GM18951 (cell line): Measurements from ENCODE around the gene NRG3.

Experiments
- POLR2A ChIP-seq: IDR thresholded peaks from 4 replicates; pipeline ENCODE4 v1.6.1; 2011; ENCODE audit warnings: mild to moderate bottlenecking; ENCODE audit not compliant: insufficient read length, insufficient read depth; ENCODE audit errors: extremely low read depth
- in situ Hi-C: fragments of 300-500 bp; cut with MboI; formaldehyde crosslinking; loops from one replicate; pipeline ENCODE4 v1.12.0; 2022; ENCODE audit warnings: low sequenced_read_pairs, mixed read lengths, inconsistent platforms; ENCODE audit not compliant: unreplicated experiment

Gene NRG3

DNA sequence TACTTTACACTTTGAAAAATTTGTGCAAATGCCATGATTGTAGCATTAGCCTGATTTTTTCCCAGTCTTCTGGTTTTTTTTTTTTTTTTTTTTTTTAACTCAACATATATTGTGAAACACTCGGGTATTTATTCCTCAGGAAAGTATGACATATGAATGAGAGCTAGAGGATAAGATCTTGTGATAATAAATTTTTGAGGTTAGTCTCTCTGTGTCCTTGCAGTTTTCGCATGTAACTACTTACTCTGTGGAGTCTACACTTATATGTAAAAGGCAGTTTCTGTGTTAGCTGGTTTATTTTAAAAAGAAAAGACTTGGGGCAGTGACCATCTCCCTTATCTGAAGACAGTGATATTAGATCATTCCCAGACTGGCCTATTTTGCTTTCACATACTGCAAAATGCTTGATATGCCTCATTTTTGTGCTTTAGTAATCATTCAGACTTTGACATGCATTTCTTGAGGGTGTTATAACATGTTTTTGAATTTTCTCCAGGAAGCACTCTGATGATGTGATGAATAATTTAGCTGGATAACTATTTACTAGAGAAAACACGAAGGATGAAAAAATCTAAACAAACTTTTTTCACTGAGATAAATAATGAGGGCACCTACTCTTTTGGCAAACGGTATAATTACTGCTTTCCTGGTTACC, 371.0 kb downstream of the NRG3 start:
- in situ Hi-C loops: no loop called here
- no peak for TF ChIP-seq POLR2A

DNA sequence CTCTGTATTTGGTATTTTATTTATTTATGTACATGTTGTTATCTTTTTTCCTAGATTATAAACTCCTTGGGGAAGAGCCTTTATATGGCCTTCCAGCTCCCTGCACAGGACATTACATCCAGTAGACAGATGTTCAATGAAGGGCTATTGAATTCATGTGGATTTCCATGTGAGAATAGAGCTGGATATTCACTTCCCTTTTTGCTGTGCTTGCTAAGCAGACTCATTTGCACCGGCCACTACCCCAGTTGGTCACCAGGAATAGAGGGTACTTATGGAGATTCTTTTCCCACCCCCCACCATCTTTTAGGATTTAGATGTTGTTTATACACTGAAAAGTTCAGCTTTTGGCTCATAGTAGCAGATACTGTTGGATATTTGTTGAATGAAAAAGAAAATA, 374.1 kb downstream of the NRG3 start:
- TF ChIP-seq POLR2A: no peak
- in situ Hi-C loops: no loop called here

DNA sequence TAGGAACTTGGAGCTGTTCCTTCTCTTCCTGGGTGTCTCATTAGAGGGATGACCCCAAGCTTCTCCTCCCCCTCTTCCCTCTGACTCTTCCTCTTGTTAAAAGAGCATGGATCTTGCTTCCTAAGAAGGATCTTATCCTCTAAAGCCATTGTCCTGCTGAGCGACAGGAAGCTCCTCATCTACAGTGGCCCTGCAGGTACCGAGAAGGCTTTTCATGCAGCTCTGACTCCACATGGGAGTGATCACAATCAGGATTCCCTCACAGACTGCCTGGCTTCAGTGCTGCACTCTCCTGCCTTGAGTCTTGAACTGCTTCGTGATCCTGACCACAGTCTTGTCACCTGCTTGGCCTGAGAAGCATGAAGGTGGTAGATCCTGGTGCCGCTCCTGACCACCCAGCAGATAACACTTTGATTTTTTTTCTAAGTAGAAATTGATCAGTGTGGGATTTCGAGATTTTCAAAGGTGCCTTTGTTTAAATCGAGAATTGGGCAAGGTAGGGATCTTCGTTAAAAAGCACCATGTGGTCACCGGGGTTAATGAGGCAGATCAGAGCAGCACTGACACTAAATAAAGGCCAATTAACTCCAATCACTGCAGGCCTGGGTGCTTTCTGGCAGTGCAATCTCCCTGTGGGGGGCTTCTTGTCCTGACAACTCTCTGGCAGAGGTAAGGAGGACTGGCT, 376.4 kb downstream of the NRG3 start:
- in situ Hi-C loops: no loop called here
- no peak for TF ChIP-seq POLR2A

DNA sequence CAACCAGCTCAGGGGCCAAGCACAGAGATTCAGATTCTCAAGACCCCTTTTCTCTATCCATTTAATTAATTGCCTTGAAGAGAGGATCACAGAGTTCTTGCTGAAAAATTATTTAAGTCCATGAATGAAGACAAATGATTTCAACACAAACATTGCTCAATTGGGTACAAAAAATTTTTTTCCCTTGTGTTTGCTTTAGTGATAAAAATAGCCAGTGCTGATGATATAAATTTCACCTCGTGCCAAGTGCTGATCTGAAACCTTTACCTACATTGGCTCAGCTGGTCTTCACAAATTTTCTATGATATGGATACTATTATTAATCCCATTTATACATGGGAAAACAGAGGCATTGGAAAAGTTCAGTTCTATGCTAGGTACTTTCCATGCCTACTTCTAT, 377.1 kb downstream of the NRG3 start:
- in situ Hi-C loops: no loop called here
- no peak for TF ChIP-seq POLR2A

DNA sequence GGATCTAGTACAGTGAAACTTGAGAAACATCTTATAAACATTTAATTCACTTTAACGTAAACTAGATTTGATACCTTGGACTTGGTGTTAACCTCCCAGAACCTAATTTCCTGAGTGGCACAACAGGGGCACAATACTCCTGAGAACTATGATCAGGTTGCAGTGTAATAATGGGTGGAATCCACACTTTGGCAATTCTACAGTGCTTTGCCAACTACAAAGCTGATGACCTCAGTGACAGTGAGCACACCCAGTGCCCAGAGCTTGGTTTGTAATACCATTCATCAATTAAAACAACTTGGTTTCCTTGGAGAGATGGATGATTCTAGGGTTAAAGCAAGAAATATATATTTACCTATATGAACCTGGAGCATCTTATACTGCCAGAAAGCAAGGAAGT, 379.2 kb downstream of the NRG3 start:
- in situ Hi-C loops: no loop called here
- no peak for TF ChIP-seq POLR2A

DNA sequence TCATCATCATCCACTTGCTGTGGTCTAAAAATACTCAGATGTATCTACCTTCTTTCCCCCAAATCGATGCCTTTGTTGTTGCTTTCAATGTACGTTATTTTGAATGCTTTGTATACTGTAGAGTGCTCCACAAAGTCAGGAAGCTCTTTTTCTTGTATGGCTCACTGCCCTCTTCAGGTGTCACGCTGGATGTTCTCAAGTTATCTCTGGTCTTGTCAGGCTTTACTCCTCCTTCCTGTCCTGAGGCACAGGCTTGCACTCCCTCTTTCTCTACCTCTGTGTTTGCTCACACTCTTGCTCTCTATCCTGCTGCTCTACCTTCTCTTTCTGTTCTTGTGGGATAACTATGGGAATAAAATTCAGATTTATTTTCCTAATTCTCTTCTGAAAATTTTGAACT, 381.3 kb downstream of the NRG3 start:
- in situ Hi-C loops: no loop called here
- TF ChIP-seq POLR2A: no peak

DNA sequence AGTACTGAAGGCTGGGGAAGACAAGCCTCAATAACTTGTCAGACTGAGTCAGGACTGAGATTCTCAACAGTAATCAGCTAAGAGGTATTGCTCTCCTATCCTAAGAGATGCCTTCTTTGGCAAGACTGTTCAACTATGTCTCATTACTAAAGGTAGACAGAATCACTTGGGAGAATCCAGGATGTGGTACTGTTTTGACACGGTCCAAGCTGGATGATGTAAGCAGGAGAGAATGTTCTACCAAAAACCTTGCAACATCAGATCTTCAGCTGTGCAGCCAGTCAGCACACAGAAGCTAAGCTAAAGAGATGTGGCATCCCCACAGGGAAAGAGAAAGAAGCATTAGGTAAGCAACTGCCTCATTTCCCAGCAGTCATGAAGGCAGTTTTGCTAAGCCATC, 391.4 kb downstream of the NRG3 start:
- in situ Hi-C loops: no loop called here
- TF ChIP-seq POLR2A: no peak

DNA sequence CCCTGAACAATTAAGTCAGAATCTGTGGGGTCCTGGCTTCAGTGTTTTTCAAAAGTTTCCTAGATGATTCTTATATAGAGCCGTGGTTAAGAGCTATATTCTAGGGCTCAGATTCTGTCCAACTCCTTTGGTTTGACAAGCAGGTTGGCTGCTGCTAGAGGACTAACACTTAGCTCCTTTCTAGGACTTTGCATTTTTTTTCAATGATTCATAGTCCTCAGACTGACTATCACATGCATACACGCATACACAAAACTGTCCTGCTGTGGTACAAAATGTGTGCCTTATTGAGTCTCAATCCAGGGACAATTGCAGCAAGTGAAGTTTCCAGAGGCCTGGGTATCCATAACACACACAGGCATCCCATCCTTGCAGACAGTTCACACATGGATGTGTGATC, 392.0 kb downstream of the NRG3 start:
- in situ Hi-C loops: no loop called here
- TF ChIP-seq POLR2A: no peak

DNA sequence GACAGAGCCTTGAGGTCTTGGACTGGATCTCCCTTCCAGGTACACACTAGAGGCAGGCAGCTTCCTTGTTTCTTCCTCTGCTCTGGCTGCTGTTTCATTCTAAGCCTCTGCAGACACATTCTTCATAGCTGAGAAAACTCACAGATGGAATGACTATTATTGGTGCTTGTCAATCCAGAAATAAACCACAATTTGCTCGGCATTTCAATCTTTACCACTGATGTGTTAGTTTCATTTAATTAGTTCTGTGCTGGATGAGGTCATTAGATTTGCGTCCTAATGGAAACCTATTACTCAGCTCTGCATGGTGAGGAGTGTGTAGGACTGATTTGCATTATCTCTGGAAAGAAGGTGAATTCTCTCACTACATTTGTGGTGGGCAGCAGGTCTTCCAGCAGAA, 392.5 kb downstream of the NRG3 start:
- TF ChIP-seq POLR2A: no peak
- in situ Hi-C loops: no loop called here

DNA sequence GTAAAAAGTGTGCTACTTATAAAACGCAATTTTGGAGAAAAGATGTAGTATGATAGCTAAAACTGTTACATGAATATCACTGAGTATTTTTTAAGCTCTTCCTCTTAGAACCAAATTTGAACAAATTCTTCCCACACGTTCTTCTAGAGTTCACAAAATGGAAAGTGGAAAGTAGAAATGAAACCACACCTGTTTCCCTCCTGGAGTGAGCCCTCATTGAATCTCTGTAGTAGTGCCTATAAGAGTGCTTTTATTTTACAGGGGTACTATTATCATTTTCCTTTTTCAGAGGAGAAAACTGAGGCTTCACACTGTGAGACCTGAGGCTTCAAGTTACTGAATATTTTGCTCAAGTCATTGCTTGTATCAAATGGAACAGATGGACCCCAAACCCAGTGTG, 393.0 kb downstream of the NRG3 start:
- TF ChIP-seq POLR2A: no peak
- in situ Hi-C loops: no loop called here

DNA sequence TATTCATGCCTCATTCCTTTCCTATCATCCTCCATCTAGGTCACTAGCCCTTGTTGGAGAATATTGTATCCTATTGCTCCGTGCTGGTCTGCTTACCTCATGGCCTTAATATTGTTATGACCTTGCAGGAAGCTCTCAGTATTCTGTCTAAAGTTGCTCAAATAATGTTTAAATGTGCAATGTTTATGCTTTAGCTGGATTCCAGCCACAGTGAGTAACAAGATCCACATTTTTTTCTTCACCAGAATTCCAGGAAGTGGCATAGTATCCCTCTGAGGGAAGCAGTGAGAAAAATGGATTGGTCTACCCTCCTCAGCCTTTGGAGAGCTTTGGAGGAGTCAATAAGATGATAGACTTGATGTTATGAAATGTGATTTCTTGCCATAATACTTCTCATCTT, 402.6 kb downstream of the NRG3 start:
- in situ Hi-C loops: no loop called here
- TF ChIP-seq POLR2A: no peak

DNA sequence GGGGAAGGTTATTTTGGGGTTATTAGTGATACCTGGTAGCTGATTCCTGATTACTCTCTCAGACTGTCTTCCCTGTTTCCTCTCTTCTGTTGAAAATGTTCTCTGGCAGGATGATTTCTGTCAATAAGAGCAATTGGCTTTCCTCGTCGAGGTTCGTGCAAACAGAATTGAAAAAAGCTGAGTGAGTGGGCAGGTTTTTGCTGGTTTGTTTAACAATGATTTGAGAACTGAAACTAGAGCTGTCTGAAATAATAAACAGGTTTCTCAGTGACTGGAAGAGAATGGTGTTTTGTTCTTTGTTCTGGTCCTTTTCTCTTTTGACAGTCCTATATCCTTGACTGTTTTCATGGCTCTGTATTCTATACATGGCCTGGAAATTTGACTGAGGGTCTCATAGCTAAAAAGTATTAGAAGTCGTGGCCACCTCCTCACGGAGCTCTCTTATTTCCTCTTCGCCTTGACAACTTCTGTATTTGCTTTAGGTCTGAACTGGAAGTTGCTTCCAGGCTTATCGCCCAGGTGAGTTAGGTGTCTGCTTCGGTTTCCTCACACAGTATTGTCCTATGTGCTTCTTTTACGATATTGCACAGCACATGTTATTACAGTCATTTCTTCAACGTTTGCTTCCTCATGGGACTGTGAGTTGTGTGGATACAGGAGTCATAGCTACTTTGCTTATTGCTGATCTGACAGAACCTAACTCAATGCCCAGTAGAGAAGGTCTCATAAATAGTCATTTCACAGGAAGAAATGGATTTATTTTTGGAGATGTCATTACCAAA, 403.6 kb downstream of the NRG3 start:
- in situ Hi-C loops: no loop called here
- no peak for TF ChIP-seq POLR2A

DNA sequence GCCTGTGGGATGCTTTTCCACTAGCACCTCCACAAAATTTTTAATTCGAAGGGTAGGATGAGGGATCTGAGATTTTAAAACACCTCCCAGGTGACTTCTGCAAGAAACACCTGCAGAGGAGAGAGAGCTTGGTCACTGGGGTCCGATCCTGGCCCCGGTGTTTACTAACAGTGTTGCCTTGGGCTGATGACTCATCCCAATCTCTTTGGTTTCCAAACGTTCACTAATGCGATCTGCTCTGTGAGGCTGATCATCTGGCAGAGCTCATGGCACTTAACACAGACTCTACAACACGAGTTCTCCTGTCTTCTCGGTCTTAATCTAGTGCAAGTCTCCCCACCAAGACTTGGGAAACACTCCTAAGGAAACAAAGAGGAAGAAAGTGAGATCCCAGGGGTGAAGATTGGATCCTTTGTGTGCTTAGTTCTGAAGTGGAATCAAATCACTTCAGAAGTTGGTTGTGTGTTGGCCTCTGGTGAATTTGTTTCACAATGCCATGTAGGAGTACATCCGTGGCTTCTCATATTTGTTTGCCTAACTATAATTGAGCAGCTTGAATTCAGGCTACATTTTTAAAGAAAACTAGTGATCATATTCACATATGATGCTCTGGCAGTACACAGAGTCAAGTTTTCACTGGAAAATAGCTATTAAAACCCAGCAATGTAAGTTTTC, 407.9 kb downstream of the NRG3 start:
- in situ Hi-C loops: no loop called here
- TF ChIP-seq POLR2A: no peak
